Mesodermal cell (in vitro differentiated cells): ENCODE measurements around the gene MAJIN. TPM values are rescaled to one million over a fixed set of nuclear protein-coding genes. Genes with fewer than 3 reads are reported as not detected.

Experiments
- H3K27ac ChIP-seq: 2 replicates; pipeline ENCODE4 v1.7.0; 2013; ENCODE audit warnings: mild to moderate bottlenecking, low read depth, low read length, moderate library complexity; ENCODE audit not compliant: severe bottlenecking
- H3K36me3 ChIP-seq: 2 replicates; pipeline ENCODE4 v1.7.1; 2013; ENCODE audit warnings: mild to moderate bottlenecking, low read length, moderate library complexity; ENCODE audit not compliant: control insufficient read depth, insufficient read depth
- H3K4me1 ChIP-seq: one replicate; pipeline ENCODE4 v1.7.1; 2013; ENCODE audit warnings: mild to moderate bottlenecking, low read length; ENCODE audit not compliant: insufficient read depth, control insufficient read depth, poor library complexity, severe bottlenecking
- H3K4me3 ChIP-seq: 2 replicates; pipeline ENCODE4 v1.7.0; 2013; ENCODE audit warnings: low read length, control low read depth, mild to moderate bottlenecking; ENCODE audit not compliant: insufficient read depth, poor library complexity, severe bottlenecking; ENCODE audit errors: extremely low read depth
- H3K9me3 ChIP-seq: 2 replicates; pipeline ENCODE4 v1.7.1; 2013; ENCODE audit warnings: mild to moderate bottlenecking, low read length, moderate library complexity; ENCODE audit not compliant: control insufficient read depth
- WGBS, 2 experiments: methylation state at CpG; one replicate each; pipeline ENCODE4 v1.1.5; 2013; ENCODE audit warnings: missing lambda C conversion rate in 2 of 2; ENCODE audit not compliant: insufficient coverage in 2 of 2; 5-methylcytosine and 5-hydroxymethylcytosine counted together
- polyA plus RNA-seq, 2 experiments: library from polyadenylated mRNA; stranded (reverse); fragments of 50-300 nt; gene quantifications; one replicate each; pipeline ENCODE4 v1.2.3, GENCODE V29; 2013

MAJIN gene
- polyA plus RNA-seq (2013, experiment 1 of 2): not detected
- not detected for polyA plus RNA-seq (2013, experiment 2 of 2)

- no peaks in the 10 kb centered on the region for H3K4me1 ChIP-seq
- H3K4me3 ChIP-seq: no peak within 1 kb of the TSS
- no peaks in the 10 kb centered on the region for H3K36me3 ChIP-seq
- H3K9me3 ChIP-seq: no peaks in the 10 kb centered on the region
- 91 to 97% methylated on average over 56 to 63 of the region's 69 CpGs for WGBS, 2 experiments
- no peak within 1 kb of the TSS for H3K27ac ChIP-seq
Measured at GRCh38 chr11:64971421-64972233, at the start of gene MAJIN. TSS of gene MAJIN (minus strand) at chr11:64972108. CDS start at chr11:64959405, 12,703 bp downstream.

GRCh38 chr11:65021509-65021908 is 49.6 kb upstream of the MAJIN start:
- Histone ChIP-seq H3K27ac (no peak overlapping the region), H3K4me3 (no peak overlapping the region), H3K9me3 (no peaks in the 10 kb centered on the region), H3K4me1 (no peaks in the 10 kb centered on the region), H3K36me3 (peaks cover 34% of the 10 kb centered on the region)
- 96 to 98% methylated on average over 7 to 9 of the region's 11 CpGs for WGBS, 2 experiments

- no peak overlapping the region for H3K27ac ChIP-seq
- WGBS, 2 experiments: 100% methylated on average over 1 to 2 of the region's 3 CpGs
- no peaks in the 10 kb centered on the region for H3K9me3 ChIP-seq
- no peaks in the 10 kb centered on the region for H3K4me1 ChIP-seq
- peaks cover 37% of the 10 kb centered on the region for H3K36me3 ChIP-seq
- H3K4me3 ChIP-seq: no peak overlapping the region
Measured at GRCh38 chr11:65021003-65021402, 49.1 kb upstream of the MAJIN start.

- Histone ChIP-seq H3K36me3 (peaks cover 37% of the 10 kb centered on the region), H3K27ac (no peak overlapping the region), H3K4me3 (no peak overlapping the region), H3K4me1 (no peaks in the 10 kb centered on the region), H3K9me3 (no peaks in the 10 kb centered on the region)
- 92 to 94% methylated on average over 3 to 4 of the region's 7 CpGs for WGBS, 2 experiments
Measured at GRCh38 chr11:65019824-65020223, 47.9 kb upstream of the MAJIN start.

- Histone ChIP-seq H3K4me1 (no peaks in the 10 kb centered on the region), H3K27ac (no peak overlapping the region), H3K9me3 (no peaks in the 10 kb centered on the region), H3K4me3 (no peak overlapping the region), H3K36me3 (peaks cover 37% of the 10 kb centered on the region)
- 97 to 98% methylated on average over 6 of the region's 6 CpGs for WGBS, 2 experiments
Measured at GRCh38 chr11:65017937-65018336, 46.0 kb upstream of the MAJIN start.

- 98 to 100% methylated on average over 4 of the region's 4 CpGs for WGBS, 2 experiments
- Histone ChIP-seq H3K27ac (no peak overlapping the region), H3K36me3 (peaks cover 33% of the 10 kb centered on the region), H3K4me1 (no peaks in the 10 kb centered on the region), H3K9me3 (no peaks in the 10 kb centered on the region), H3K4me3 (no peak overlapping the region)
Measured at GRCh38 chr11:65016705-65017104, 44.8 kb upstream of the MAJIN start.

- WGBS, 2 experiments: 44 to 91% methylated on average over 6 to 14 of the region's 23 CpGs
- peaks cover 26% of the 10 kb centered on the region for H3K36me3 ChIP-seq
- no peaks in the 10 kb centered on the region for H3K4me1 ChIP-seq
- H3K9me3 ChIP-seq: no peaks in the 10 kb centered on the region
- H3K4me3 ChIP-seq: peak overlapping the region; percentile 71
- peak overlapping the region; percentile 98 for H3K27ac ChIP-seq
Measured at GRCh38 chr11:65014726-65015227, 42.9 kb upstream of the MAJIN start.

- 0 to 1% methylated on average over 80 to 83 of the region's 96 CpGs for WGBS, 2 experiments
- peaks cover 23% of the 10 kb centered on the region for H3K36me3 ChIP-seq
- H3K4me1 ChIP-seq: no peaks in the 10 kb centered on the region
- peak within 1 kb of the TSS; percentile 71 for H3K4me3 ChIP-seq
- peak within 1 kb of the TSS; percentile 98 for H3K27ac ChIP-seq
- no peaks in the 10 kb centered on the region for H3K9me3 ChIP-seq
Measured at GRCh38 chr11:65013888-65014725, 42.2 kb upstream of the MAJIN start, which contains the start of gene ARL2. TSS of gene ARL2 (plus strand) at chr11:65014160. CDS start at chr11:65014208, 48 bp downstream.

GRCh38 chr11:65013130-65013887 is 41.4 kb upstream of the MAJIN start:
- no peaks in the 10 kb centered on the region for H3K4me1 ChIP-seq
- H3K36me3 ChIP-seq: peaks cover 17% of the 10 kb centered on the region
- peak overlapping the region; percentile 71 for H3K4me3 ChIP-seq
- H3K9me3 ChIP-seq: no peaks in the 10 kb centered on the region
- WGBS, 2 experiments: 19 to 21% methylated on average over 22 of the region's 22 CpGs
- peak overlapping the region; percentile 98 for H3K27ac ChIP-seq

GRCh38 chr11:65008873-65009272 is 37.0 kb upstream of the MAJIN start:
- no peak overlapping the region for H3K27ac ChIP-seq
- no peaks in the 10 kb centered on the region for H3K9me3 ChIP-seq
- WGBS, 2 experiments: no CpG with 5 or more reads among the region's 2 CpGs
- H3K36me3 ChIP-seq: no peaks in the 10 kb centered on the region
- peaks cover 14% of the 10 kb centered on the region for H3K4me1 ChIP-seq
- no peak overlapping the region for H3K4me3 ChIP-seq
